ENCODE data around the gene URAD. TPM values are rescaled to one million over a fixed set of nuclear protein-coding genes. Genes with fewer than 3 reads are reported as not detected.

Gene URAD
- total and polyA plus RNA-seq, 9 donors, result not detected

- no peak overlapping the region for H3K27ac ChIP-seq
- no peaks in the 10 kb centered on the region for H3K36me3 ChIP-seq
- DNase-seq, result no peak
- TF ChIP-seq EP300 (IDR thresholded peaks at IDR 0.05), result no peak
- H3K4me3 ChIP-seq, result no peak overlapping the region
- H3K9me3 ChIP-seq, result no peaks in the 10 kb centered on the region
- H3K4me1 ChIP-seq (ENCODE audit: insufficient read depth), result no peaks in the 10 kb centered on the region
- intact Hi-C loops (cut with DNase I), result no loop called here
- H3K27me3 ChIP-seq, result no peaks in the 10 kb centered on the region
- 41 to 70% (median 48%) methylated on average over 1 of the region's 1 CpG for WGBS, 3 donors
Measured at GRCh38 chr13:27933118-27933517, 55.4 kb downstream of the URAD start.

- no peak overlapping the region for H3K27ac ChIP-seq
- intact Hi-C loops (cut with DNase I), result no loop called here
- no peak overlapping the region for H3K4me3 ChIP-seq
- no peaks in the 10 kb centered on the region for H3K9me3 ChIP-seq
- no peak for DNase-seq
- TF ChIP-seq EP300 (IDR thresholded peaks at IDR 0.05) (no peak), POLR2A (IDR thresholded peaks at IDR 0.05) (no peak), CTCF (IDR thresholded peaks at IDR 0.05) (no peak)
- no peaks in the 10 kb centered on the region for H3K27me3 ChIP-seq
- H3K36me3 ChIP-seq, result no peaks in the 10 kb centered on the region
- no peaks in the 10 kb centered on the region for H3K4me1 ChIP-seq (ENCODE audit: insufficient read depth)
Measured at GRCh38 chr13:27929868-27930267, 58.6 kb downstream of the URAD start.

GRCh38 chr13:27928805-27929753, 59.4 kb downstream of the URAD start:
- no peaks in the 10 kb centered on the region for H3K9me3 ChIP-seq
- intact Hi-C loops (cut with DNase I), result no loop called here
- TF ChIP-seq POLR2A (IDR thresholded peaks at IDR 0.05) (no peak), CTCF (IDR thresholded peaks at IDR 0.05) (no peak), EP300 (IDR thresholded peaks at IDR 0.05) (no peak)
- H3K4me1 ChIP-seq (ENCODE audit: insufficient read depth), result no peaks in the 10 kb centered on the region
- no peak overlapping the region for H3K4me3 ChIP-seq
- no peaks in the 10 kb centered on the region for H3K36me3 ChIP-seq
- H3K27ac ChIP-seq, result no peak overlapping the region
- no peak for DNase-seq
- 2 to 4% (median 2%) methylated on average over 48 of the region's 48 CpGs for WGBS, 3 donors
- peaks cover 4% of the 10 kb centered on the region for H3K27me3 ChIP-seq

- no peak for DNase-seq
- H3K36me3 ChIP-seq, result no peaks in the 10 kb centered on the region
- H3K4me1 ChIP-seq (ENCODE audit: insufficient read depth), result no peaks in the 10 kb centered on the region
- H3K9me3 ChIP-seq, result no peaks in the 10 kb centered on the region
- TF ChIP-seq CTCF (IDR thresholded peaks at IDR 0.05) (no peak), EP300 (IDR thresholded peaks at IDR 0.05) (no peak), POLR2A (IDR thresholded peaks at IDR 0.05) (no peak)
- H3K27me3 ChIP-seq, result peaks cover 4% of the 10 kb centered on the region
- H3K27ac ChIP-seq, result no peak overlapping the region
- intact Hi-C loops (cut with DNase I), result no loop called here
- 1 to 3% (median 2%) methylated on average over 20 to 26 of the region's 26 CpGs for WGBS, 3 donors
- H3K4me3 ChIP-seq, result no peak overlapping the region
Measured at GRCh38 chr13:27928353-27928804, 60.1 kb downstream of the URAD start.

Small RNA genes within 50 kb of the gene (small RNA-seq; reads per million reads assigned to genes)
- gene ATP5F1EP2, result not detected
- gene RN7SL272P, result not detected

Other genes with a start within 250 kb of the URAD start
- not detected for gene GSX1, start 196.2 kb downstream of the URAD start, total RNA-seq
- not detected for gene GSX1, start 196.2 kb downstream of the URAD start, polyA plus RNA-seq
- gene PDX1, start 68.7 kb downstream of the URAD start, total RNA-seq, result not detected
- not detected for gene PDX1, start 68.7 kb downstream of the URAD start, polyA plus RNA-seq
- gene CDX2, start 19.4 kb downstream of the URAD start, total RNA-seq, result under 1 TPM in 2 of 7 donors, not detected in 5; 0.12 to 0.26 TPM
- gene CDX2, start 19.4 kb downstream of the URAD start, polyA plus RNA-seq, result under 1 TPM in 1 of 2 donors, not detected in 1; 0.02 TPM
- gene FLT3, start 111.9 kb upstream of the URAD start, total RNA-seq, result under 1 TPM in 6 of 7 donors, not detected in 1; 0.08 to 0.35 (median 0.15) TPM
- gene FLT3, start 111.9 kb upstream of the URAD start, polyA plus RNA-seq, result under 1 TPM; 0.10 to 0.97 TPM
- gene PAN3, start 149.9 kb upstream of the URAD start, total RNA-seq, result 10 to 100 TPM; 33.8 to 40.7 (median 36.7) TPM
- 10 to 100 TPM; 13.2 to 16.5 TPM for gene PAN3, start 149.9 kb upstream of the URAD start, polyA plus RNA-seq

All from ovary (tissue), 9 donors.